Osteoblast (primary cell): ENCODE results near the gene CUL4B. TPM values are rescaled to one million over a fixed set of nuclear protein-coding genes. Genes with fewer than 3 reads are reported as not detected.
"Not testable (repeated sequence)": the region's sequence is repeated elsewhere in the genome, so short reads cannot be mapped to it uniquely, and the experiment has no call there.

Experiments
- DNase-seq: peaks from one replicate; pipeline ENCODE4 v3.0.0; 2011; ENCODE audit warnings: low spot score, mixed read lengths; ENCODE audit not compliant: insufficient read length; ENCODE audit errors: missing footprints
- H2AFZ ChIP-seq: 2 replicates; pipeline ENCODE4 v1.6.0; 2011; ENCODE audit warnings: mild to moderate bottlenecking, low read length
- H3K27ac ChIP-seq: 2 replicates; pipeline ENCODE4 v1.5.1; 2011; ENCODE audit warnings: mild to moderate bottlenecking, low read depth, low read length, moderate library complexity
- H3K27me3 ChIP-seq: 2 replicates; pipeline ENCODE4 v1.6.0; 2012; ENCODE audit warnings: mild to moderate bottlenecking, control low read depth, inconsistent platforms, low read length, moderate library complexity; ENCODE audit not compliant: insufficient read depth
- H3K36me3 ChIP-seq: 2 replicates; pipeline ENCODE4 v1.5.1; 2011; ENCODE audit warnings: mild to moderate bottlenecking, low read length, control low read depth, moderate library complexity; ENCODE audit not compliant: insufficient read depth
- H3K4me1 ChIP-seq: 2 replicates; pipeline ENCODE4 v1.5.1; 2011; ENCODE audit warnings: mild to moderate bottlenecking, low read length, control low read depth, moderate library complexity; ENCODE audit not compliant: insufficient read depth
- H3K4me2 ChIP-seq: 2 replicates; pipeline ENCODE4 v1.6.0; 2011; ENCODE audit warnings: mild to moderate bottlenecking, low read length; ENCODE audit not compliant: insufficient read depth
- H3K4me3 ChIP-seq: fragments of 200-600 bp; sonication (generic); 3 replicates; pipeline ENCODE4 v1.5.1; 2012; ENCODE audit warnings: mild to moderate bottlenecking, low read length, inconsistent platforms; ENCODE audit not compliant: insufficient read depth
- H3K79me2 ChIP-seq: 2 replicates; pipeline ENCODE4 v1.6.0; 2012; ENCODE audit warnings: mild to moderate bottlenecking, low read length, control low read depth, inconsistent platforms; ENCODE audit not compliant: insufficient read depth
- H3K9me3 ChIP-seq: 2 replicates; pipeline ENCODE4 v1.5.1; 2011; ENCODE audit warnings: low read depth, low read length, control low read depth
- H4K20me1 ChIP-seq: 2 replicates; pipeline ENCODE4 v1.6.0; 2012; ENCODE audit warnings: mild to moderate bottlenecking, low read length, control low read depth; ENCODE audit not compliant: insufficient read depth
- CTCF ChIP-seq: IDR thresholded peaks from 2 replicates; pipeline ENCODE4 v1.5.1; 2011; ENCODE audit warnings: mild to moderate bottlenecking, low read depth, low read length, moderate library complexity; ENCODE audit errors: extremely low read depth
- total RNA-seq: library from RNA; depleted of rRNA; stranded (reverse); fragments of >200 nt; gene quantifications from 2 replicates; pipeline ENCODE4 v1.2.3, GENCODE V29; 2012

CUL4B gene
- total RNA-seq, 1 donor = 76.0 TPM

GRCh38 chrX:120575379-120576114 lies 14.8 kb upstream of the CUL4B start:
- no peak overlapping the region for H3K4me3 ChIP-seq
- H3K9me3 ChIP-seq = no peaks in the 10 kb centered on the region
- H2AFZ ChIP-seq = no peak overlapping the region
- no peaks in the 10 kb centered on the region for H3K27me3 ChIP-seq
- no peak for DNase-seq
- H3K4me1 ChIP-seq = no peaks in the 10 kb centered on the region
- H4K20me1 ChIP-seq = no peaks in the 10 kb centered on the region
- no peaks in the 10 kb centered on the region for H3K79me2 ChIP-seq
- H3K4me2 ChIP-seq = no peak overlapping the region
- TF ChIP-seq CTCF = no peak
- H3K36me3 ChIP-seq = no peaks in the 10 kb centered on the region
- no peak overlapping the region for H3K27ac ChIP-seq

DNA sequence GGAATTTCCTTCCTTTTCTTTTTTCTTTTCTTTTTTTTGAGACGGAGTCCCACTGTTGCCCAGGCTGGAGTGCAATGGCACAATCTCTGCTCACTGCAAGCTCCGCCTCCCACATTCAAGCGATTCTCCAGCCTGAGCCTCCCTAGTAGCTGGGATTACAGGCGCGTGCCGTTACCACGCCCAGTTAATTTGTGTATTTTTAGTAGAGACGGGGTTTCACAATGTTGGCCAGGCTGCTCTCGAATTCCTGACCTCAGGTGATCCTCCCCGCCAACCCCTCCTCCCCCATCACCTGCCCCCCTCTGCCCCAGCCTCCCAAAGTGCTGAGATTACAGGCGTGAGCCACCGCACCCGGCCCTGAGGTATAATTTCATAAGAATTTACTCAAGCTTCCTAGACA lies 13.0 kb upstream of the CUL4B start:
- H3K4me1 ChIP-seq, H3K79me2 ChIP-seq, H3K9me3 ChIP-seq, DNase-seq, H3K27ac ChIP-seq, H3K36me3 ChIP-seq, H2AFZ ChIP-seq, H3K27me3 ChIP-seq, H3K4me2 ChIP-seq, H3K4me3 ChIP-seq, H4K20me1 ChIP-seq: not testable (repeated sequence)

DNA sequence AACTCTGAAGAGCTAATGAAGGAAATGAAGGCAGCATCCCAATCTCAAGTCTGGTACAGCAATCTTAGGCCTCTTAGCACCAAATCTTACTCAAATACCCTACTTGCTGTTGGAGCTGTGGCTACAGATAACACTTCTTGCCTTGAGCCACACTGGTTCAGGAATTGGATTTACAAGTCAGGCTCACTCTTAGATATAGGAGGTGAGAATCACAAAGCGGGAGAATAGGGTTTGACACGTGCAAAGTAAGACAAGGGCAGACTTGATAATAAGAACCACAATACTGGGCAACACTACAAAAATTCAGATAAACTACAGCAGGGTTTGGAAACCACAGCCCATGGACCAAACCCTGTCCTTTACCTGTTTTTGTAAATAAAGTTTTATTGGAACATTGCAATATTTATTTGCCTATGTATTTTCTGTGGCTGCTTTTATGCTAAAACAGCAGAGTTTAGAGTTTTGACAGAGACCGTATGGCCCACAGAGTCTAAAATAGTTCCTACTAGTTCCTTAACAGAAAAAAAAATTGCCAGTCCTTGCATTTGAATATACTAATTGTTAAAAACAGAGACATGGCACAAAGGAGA lies 9.3 kb upstream of the CUL4B start:
- no peaks in the 10 kb centered on the region for H3K9me3 ChIP-seq
- H3K79me2 ChIP-seq = no peaks in the 10 kb centered on the region
- no peaks in the 10 kb centered on the region for H4K20me1 ChIP-seq
- no peak for TF ChIP-seq CTCF
- no peak for DNase-seq
- no peak overlapping the region for H3K4me3 ChIP-seq
- no peak overlapping the region for H3K27ac ChIP-seq
- no peak overlapping the region for H3K4me2 ChIP-seq
- no peak overlapping the region for H2AFZ ChIP-seq
- no peaks in the 10 kb centered on the region for H3K36me3 ChIP-seq
- no peaks in the 10 kb centered on the region for H3K27me3 ChIP-seq
- no peaks in the 10 kb centered on the region for H3K4me1 ChIP-seq

GRCh38 chrX:120568609-120569008 lies 7.8 kb upstream of the CUL4B start:
- no peaks in the 10 kb centered on the region for H3K9me3 ChIP-seq
- H3K79me2 ChIP-seq = no peaks in the 10 kb centered on the region
- DNase-seq = no peak
- no peak overlapping the region for H2AFZ ChIP-seq
- no peak for TF ChIP-seq CTCF
- H3K4me3 ChIP-seq = no peak overlapping the region
- H4K20me1 ChIP-seq = no peaks in the 10 kb centered on the region
- no peak overlapping the region for H3K4me2 ChIP-seq
- no peaks in the 10 kb centered on the region for H3K4me1 ChIP-seq
- H3K27ac ChIP-seq = no peak overlapping the region
- no peaks in the 10 kb centered on the region for H3K36me3 ChIP-seq
- no peaks in the 10 kb centered on the region for H3K27me3 ChIP-seq
